Measurements from ENCODE around the gene ZBTB40. TPM values are rescaled to one million over a fixed set of nuclear protein-coding genes. Genes with fewer than 3 reads are reported as not detected.

Gene ZBTB40
- total and polyA plus RNA-seq, 2 of the 13 experiments (the other 11 are each of a cell fraction or from before 2014, with no cell fraction given): 8.8 to 16.5 TPM

- TF ChIP-seq NONO (IDR thresholded peaks at IDR 0.05) (no peak), NONO (CRISPR knock-in tag; conservative IDR thresholded peaks at IDR 0.05) (peak; percentile 65; the same call in 1 of the 2 replicates), XBP1 (CRISPR knock-in tag; IDR thresholded peaks at IDR 0.05) (no peak), AKAP8 (CRISPR knock-in tag; IDR thresholded peaks at IDR 0.05) (no peak), ZFP62 (CRISPR knock-in tag; IDR thresholded peaks at IDR 0.05) (no peak), ZMYM2 (CRISPR knock-in tag; IDR thresholded peaks at IDR 0.05) (0 out of 2 replicates have a peak, but pooled peaks have one; percentile 17)
These were observed 34.8 kb upstream of the ZBTB40 start (continued) for GRCh38 chr1:22416555-22417454.

GRCh38 chr1:22417466-22417865 lies 34.2 kb upstream of the ZBTB40 start:
- no peak overlapping the region for H2AFZ ChIP-seq (ENCODE audit: low read length)
- no peaks in the 10 kb centered on the region for H3K79me2 ChIP-seq (ENCODE audit: insufficient read depth, low read length)
- peaks cover 0 to 43% of the 10 kb centered on the region in 2 experiments; a peak in 4 of 5 replicates for H3K27me3 ChIP-seq (ENCODE audit: control insufficient read depth in 1 of 2, insufficient read depth in 2 of 2, low read length in 2 of 2)
- no peaks in the 10 kb centered on the region for H3K36me3 ChIP-seq (replicated peaks in 1 of 2; ENCODE audit: control insufficient read depth in 1 of 2, insufficient read depth in 2 of 2, low read length in 2 of 2)
- TF ChIP-seq ZNF10 (CRISPR knock-in tag; IDR thresholded peaks at IDR 0.05; ENCODE audit: borderline replicate concordance, low read depth) (no peak), IKZF4 (CRISPR knock-in tag; IDR thresholded peaks at IDR 0.05; ENCODE audit: borderline replicate concordance, low read depth, not compliant biosample characterization) (no peak), TSC22D2 (CRISPR knock-in tag; IDR thresholded peaks at IDR 0.05; ENCODE audit: borderline replicate concordance) (no peak), ARHGAP35 (CRISPR knock-in tag; IDR thresholded peaks at IDR 0.05; ENCODE audit: borderline replicate concordance) (no peak)
- TF ChIP-seq, protein P1, sequence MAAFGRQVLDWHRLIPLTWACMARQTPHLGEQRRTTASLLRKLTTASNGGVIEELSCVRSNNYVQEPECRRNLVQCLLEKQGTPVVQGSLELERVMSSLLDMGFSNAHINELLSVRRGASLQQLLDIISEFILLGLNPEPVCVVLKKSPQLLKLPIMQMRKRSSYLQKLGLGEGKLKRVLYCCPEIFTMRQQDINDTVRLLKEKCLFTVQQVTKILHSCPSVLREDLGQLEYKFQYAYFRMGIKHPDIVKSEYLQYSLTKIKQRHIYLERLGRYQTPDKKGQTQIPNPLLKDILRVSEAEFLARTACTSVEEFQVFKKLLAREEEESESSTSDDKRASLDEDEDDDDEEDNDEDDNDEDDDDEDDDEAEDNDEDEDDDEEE (CRISPR knock-in tag; IDR thresholded peaks at IDR 0.05): no peak
- TF ChIP-seq, protein P2, sequence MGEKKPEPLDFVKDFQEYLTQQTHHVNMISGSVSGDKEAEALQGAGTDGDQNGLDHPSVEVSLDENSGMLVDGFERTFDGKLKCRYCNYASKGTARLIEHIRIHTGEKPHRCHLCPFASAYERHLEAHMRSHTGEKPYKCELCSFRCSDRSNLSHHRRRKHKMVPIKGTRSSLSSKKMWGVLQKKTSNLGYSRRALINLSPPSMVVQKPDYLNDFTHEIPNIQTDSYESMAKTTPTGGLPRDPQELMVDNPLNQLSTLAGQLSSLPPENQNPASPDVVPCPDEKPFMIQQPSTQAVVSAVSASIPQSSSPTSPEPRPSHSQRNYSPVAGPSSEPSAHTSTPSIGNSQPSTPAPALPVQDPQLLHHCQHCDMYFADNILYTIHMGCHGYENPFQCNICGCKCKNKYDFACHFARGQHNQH (CRISPR knock-in tag; IDR thresholded peaks at IDR 0.05): no peak
- H3K27ac ChIP-seq (ENCODE audit: extremely low read length, insufficient read depth, low read length): no peak overlapping the region
- BruUV-seq (replicated peaks): no TSS peak
- no peak for FAIRE-seq
- peaks cover 36% of the 10 kb centered on the region for H3K4me1 ChIP-seq (ENCODE audit: insufficient read depth, low read length)
- DNase-seq (ENCODE audit: low spot score): no peak
- H4K20me1 ChIP-seq (ENCODE audit: insufficient read depth, low read length): peaks cover 18% of the 10 kb centered on the region
- ChIA-PET CTCF (ENCODE audit: low intra/inter-chr PET ratio, low total read pairs) (interaction anchor here (2.6 to 3.1 kb wide), 2 partner anchors 285 to 312 kb away, joined by 17 to 40 read pairs; no protein-coding TSS in a partner anchor), POLR2A (no interaction called here)
- intact Hi-C loops (cut with micrococcal nuclease; ENCODE audit: unreplicated experiment) (loop anchor here (10.0 kb wide), 1 partner anchor 203 kb away; no protein-coding TSS in a partner anchor), in situ Hi-C loops (cut with HindIII; ENCODE audit: extremely low pct_ligation_motif_present, low pct_unique_long_range_greater_than_20kb) (loop anchor here (5.0 kb wide), 3 partner anchors 200 to 285 kb away; partner anchors contain the start of gene C1QC)
- H3K9me3 ChIP-seq (ENCODE audit: low read length): no peaks in the 10 kb centered on the region
- WGBS (ENCODE audit: low lambda C conversion rate): 54% methylated on average over 10 of the region's 12 CpGs
- H3K4me3 ChIP-seq (replicated peaks in 1 of 3; ENCODE audit: insufficient read depth in 1 of 3, low read depth in 2 of 3, low read length in 3 of 3): no peak overlapping the region
- no peak overlapping the region for H3K4me2 ChIP-seq (ENCODE audit: low read depth, low read length)
- ATAC-seq: no peak
- H3K9ac ChIP-seq (ENCODE audit: insufficient read depth, low read depth, low read length): no peak overlapping the region

Measured in HepG2 (cell line).